ENCODE measurements around the gene GPSM3.

- TF ChIP-seq TAF1 (conservative IDR thresholded peaks at IDR 0.05) (no peak), GABPA (IDR thresholded peaks at IDR 0.05 in 1 of 2, conservative IDR thresholded peaks at IDR 0.05 in 1 of 2) (no peak), CTCF (IDR thresholded peaks at IDR 0.05; ENCODE audit: low read depth, low read length, missing input control) (no peak), YY1 (IDR thresholded peaks at IDR 0.05) (no peak), HNF4G (IDR thresholded peaks at IDR 0.05) (no peak)
- TF ChIP-seq, protein P1, sequence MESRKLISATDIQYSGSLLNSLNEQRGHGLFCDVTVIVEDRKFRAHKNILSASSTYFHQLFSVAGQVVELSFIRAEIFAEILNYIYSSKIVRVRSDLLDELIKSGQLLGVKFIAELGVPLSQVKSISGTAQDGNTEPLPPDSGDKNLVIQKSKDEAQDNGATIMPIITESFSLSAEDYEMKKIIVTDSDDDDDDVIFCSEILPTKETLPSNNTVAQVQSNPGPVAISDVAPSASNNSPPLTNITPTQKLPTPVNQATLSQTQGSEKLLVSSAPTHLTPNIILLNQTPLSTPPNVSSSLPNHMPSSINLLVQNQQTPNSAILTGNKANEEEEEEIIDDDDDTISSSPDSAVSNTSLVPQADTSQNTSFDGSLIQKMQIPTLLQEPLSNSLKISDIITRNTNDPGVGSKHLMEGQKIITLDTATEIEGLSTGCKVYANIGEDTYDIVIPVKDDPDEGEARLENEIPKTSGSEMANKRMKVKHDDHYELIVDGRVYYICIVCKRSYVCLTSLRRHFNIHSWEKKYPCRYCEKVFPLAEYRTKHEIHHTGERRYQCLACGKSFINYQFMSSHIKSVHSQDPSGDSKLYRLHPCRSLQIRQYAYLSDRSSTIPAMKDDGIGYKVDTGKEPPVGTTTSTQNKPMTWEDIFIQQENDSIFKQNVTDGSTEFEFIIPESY (IDR thresholded peaks at IDR 0.05) = no peak
- TF ChIP-seq, protein P2, sequence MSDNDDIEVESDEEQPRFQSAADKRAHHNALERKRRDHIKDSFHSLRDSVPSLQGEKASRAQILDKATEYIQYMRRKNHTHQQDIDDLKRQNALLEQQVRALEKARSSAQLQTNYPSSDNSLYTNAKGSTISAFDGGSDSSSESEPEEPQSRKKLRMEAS (IDR thresholded peaks at IDR 0.05) = no peak
These were observed 1.9 kb upstream of the GPSM3 start for GRCh38 chr6:32194388-32194787.

Measured in liver (tissue), 3 donors.